Mononuclear cell (primary cell): Measurements from ENCODE around the gene AUP1. TPM values are rescaled to one million over a fixed set of nuclear protein-coding genes. Genes with fewer than 3 reads are reported as not detected.
A peak's percentile ranks its signal among the peaks of the same experiment; 100 is the strongest.

Experiments
- H3K27me3 ChIP-seq: 2 replicates; pipeline ENCODE4 v1.6.0; 2011; ENCODE audit warnings: low read length, control low read depth; ENCODE audit not compliant: insufficient read depth
- H3K4me1 ChIP-seq: 2 replicates; pipeline ENCODE4 v1.5.1; 2011; ENCODE audit warnings: mild to moderate bottlenecking, low read length, control low read depth; ENCODE audit not compliant: insufficient read depth
- H3K4me3 ChIP-seq: 2 replicates; pipeline ENCODE4 v1.5.1; 2011; ENCODE audit warnings: mild to moderate bottlenecking, low read length, moderate library complexity
- H3K9me3 ChIP-seq: 2 replicates; pipeline ENCODE4 v1.5.1; 2011; ENCODE audit warnings: low read depth, mild to moderate bottlenecking, control low read depth, low read length
- total RNA-seq: library from RNA; depleted of rRNA; stranded (reverse); fragments of >200 nt; gene quantifications from one replicate; pipeline ENCODE4 v1.2.3, GENCODE V29; 2012

AUP1 gene
- total RNA-seq, 1 donor: 115 TPM

- peak overlapping the region; percentile 45 for H3K4me3 ChIP-seq
- H3K4me1 ChIP-seq: peaks cover 82% of the 10 kb centered on the region
- peaks cover 64% of the 10 kb centered on the region for H3K27me3 ChIP-seq
Measured at GRCh38 chr2:74502147-74502719, 27.3 kb downstream of the AUP1 start.

GRCh38 chr2:74501335-74502071, 28.0 kb downstream of the AUP1 start:
- Histone ChIP-seq H3K4me1 (peaks cover 76% of the 10 kb centered on the region), H3K9me3 (no peaks in the 10 kb centered on the region), H3K27me3 (peaks cover 68% of the 10 kb centered on the region), H3K4me3 (no peak overlapping the region)

More at GRCh38 chr2:74502147-74502719, 27.3 kb downstream of the AUP1 start:
- H3K9me3 ChIP-seq: no peaks in the 10 kb centered on the region

- Histone ChIP-seq H3K27me3 (peaks cover 68% of the 10 kb centered on the region), H3K4me1 (peaks cover 67% of the 10 kb centered on the region), H3K4me3 (no peak overlapping the region), H3K9me3 (no peaks in the 10 kb centered on the region)
Measured at GRCh38 chr2:74500578-74500946, 28.9 kb downstream of the AUP1 start.

- H3K9me3 ChIP-seq: no peaks in the 10 kb centered on the region
- no peak overlapping the region for H3K4me3 ChIP-seq
- H3K4me1 ChIP-seq: peaks cover 62% of the 10 kb centered on the region
- H3K27me3 ChIP-seq: peaks cover 68% of the 10 kb centered on the region
Measured at GRCh38 chr2:74499940-74500577, 29.4 kb downstream of the AUP1 start.

GRCh38 chr2:74499267-74499939, 30.1 kb downstream of the AUP1 start, which contains the start of gene LBX2:
LBX2 (minus strand) TSS chr2:74499603; CDS start chr2:74499537, 66 bp downstream.
- Histone ChIP-seq H3K4me1 (peaks cover 55% of the 10 kb centered on the region), H3K27me3 (peaks cover 68% of the 10 kb centered on the region), H3K4me3 (peak within 1 kb of the TSS; percentile 36), H3K9me3 (no peaks in the 10 kb centered on the region)

- H3K27me3 ChIP-seq: peaks cover 68% of the 10 kb centered on the region
- peaks cover 48% of the 10 kb centered on the region for H3K4me1 ChIP-seq
- no peaks in the 10 kb centered on the region for H3K9me3 ChIP-seq
- H3K4me3 ChIP-seq: peak overlapping the region; percentile 36
Measured at GRCh38 chr2:74498500-74499266, 30.8 kb downstream of the AUP1 start.

GRCh38 chr2:74497777-74498499, 31.6 kb downstream of the AUP1 start:
- Histone ChIP-seq H3K9me3 (no peaks in the 10 kb centered on the region), H3K4me1 (peaks cover 41% of the 10 kb centered on the region), H3K27me3 (peaks cover 60% of the 10 kb centered on the region), H3K4me3 (peak overlapping the region; percentile 36)

GRCh38 chr2:74496997-74497776, 32.3 kb downstream of the AUP1 start:
- H3K27me3 ChIP-seq: peaks cover 53% of the 10 kb centered on the region
- no peaks in the 10 kb centered on the region for H3K9me3 ChIP-seq
- H3K4me3 ChIP-seq: no peak overlapping the region
- peaks cover 33% of the 10 kb centered on the region for H3K4me1 ChIP-seq

GRCh38 chr2:74495440-74495839, 34.1 kb downstream of the AUP1 start:
- Histone ChIP-seq H3K27me3 (peaks cover 36% of the 10 kb centered on the region), H3K4me1 (peaks cover 28% of the 10 kb centered on the region), H3K9me3 (no peaks in the 10 kb centered on the region), H3K4me3 (no peak overlapping the region)

- Histone ChIP-seq H3K9me3 (no peaks in the 10 kb centered on the region), H3K4me1 (peaks cover 14% of the 10 kb centered on the region), H3K27me3 (peaks cover 17% of the 10 kb centered on the region), H3K4me3 (no peak overlapping the region)
Measured at GRCh38 chr2:74493546-74493945, 36.0 kb downstream of the AUP1 start.

- Histone ChIP-seq H3K4me1 (no peaks in the 10 kb centered on the region), H3K9me3 (no peaks in the 10 kb centered on the region), H3K4me3 (no peak overlapping the region), H3K27me3 (peaks cover under 1% of the 10 kb centered on the region)
Measured at GRCh38 chr2:74491648-74492544, 37.6 kb downstream of the AUP1 start.

- Histone ChIP-seq H3K27me3 (no peaks in the 10 kb centered on the region), H3K4me3 (no peak overlapping the region), H3K9me3 (no peaks in the 10 kb centered on the region), H3K4me1 (no peaks in the 10 kb centered on the region)
Measured at GRCh38 chr2:74489906-74490305, 39.6 kb downstream of the AUP1 start.
